SKM-1 (cell line): ENCODE data around the gene TARM1.

ENCODE experiments used
- DNase-seq: peaks from one replicate; lab custom pipeline; 2025; ENCODE audit not compliant: unreplicated experiment; lab: John Stamatoyannopoulos, UW

TARM1 gene

GRCh38 chr19:54035215-54036178, 45.7 kb downstream of the TARM1 start:
- DNase-seq, result no peak

GRCh38 chr19:54030895-54031586, 50.1 kb downstream of the TARM1 start:
- no peak for DNase-seq

- no peak for DNase-seq
These were observed 51.2 kb downstream of the TARM1 start for GRCh38 chr19:54029930-54030490.

GRCh38 chr19:54029301-54029700, 51.9 kb downstream of the TARM1 start:
- no peak for DNase-seq

GRCh38 chr19:54026656-54027055, 54.5 kb downstream of the TARM1 start:
- no peak for DNase-seq

GRCh38 chr19:54024660-54025059, 56.5 kb downstream of the TARM1 start:
- DNase-seq, result no peak

- no peak for DNase-seq
These were observed 58.0 kb downstream of the TARM1 start for GRCh38 chr19:54023191-54023590.

- DNase-seq, result no peak
These were observed 59.2 kb downstream of the TARM1 start for GRCh38 chr19:54021932-54022331.

- no peak for DNase-seq
These were observed 59.8 kb downstream of the TARM1 start for GRCh38 chr19:54021363-54021762.
